ENCODE measurements around the gene RBM47.

DNA sequence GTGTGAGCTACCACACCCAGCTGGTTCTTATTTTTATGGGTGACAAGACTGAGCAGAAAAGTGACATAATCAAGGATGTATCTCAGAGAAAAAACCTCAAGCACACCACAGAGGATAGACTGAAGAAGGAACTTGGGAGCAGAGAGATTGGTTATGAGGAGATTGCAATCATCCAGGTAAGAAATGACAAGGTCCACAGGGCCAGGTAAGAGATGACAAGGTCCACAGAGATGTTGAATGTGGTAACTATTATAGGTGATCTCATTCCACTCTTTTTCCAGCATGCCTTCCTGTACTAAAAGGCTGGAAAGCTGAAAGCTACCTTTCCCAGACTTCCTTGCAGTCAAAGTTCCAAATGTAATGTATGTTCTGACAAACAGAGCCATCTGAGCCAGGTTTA is 15.9 kb upstream of the RBM47 start:
- TF ChIP-seq, protein P1, sequence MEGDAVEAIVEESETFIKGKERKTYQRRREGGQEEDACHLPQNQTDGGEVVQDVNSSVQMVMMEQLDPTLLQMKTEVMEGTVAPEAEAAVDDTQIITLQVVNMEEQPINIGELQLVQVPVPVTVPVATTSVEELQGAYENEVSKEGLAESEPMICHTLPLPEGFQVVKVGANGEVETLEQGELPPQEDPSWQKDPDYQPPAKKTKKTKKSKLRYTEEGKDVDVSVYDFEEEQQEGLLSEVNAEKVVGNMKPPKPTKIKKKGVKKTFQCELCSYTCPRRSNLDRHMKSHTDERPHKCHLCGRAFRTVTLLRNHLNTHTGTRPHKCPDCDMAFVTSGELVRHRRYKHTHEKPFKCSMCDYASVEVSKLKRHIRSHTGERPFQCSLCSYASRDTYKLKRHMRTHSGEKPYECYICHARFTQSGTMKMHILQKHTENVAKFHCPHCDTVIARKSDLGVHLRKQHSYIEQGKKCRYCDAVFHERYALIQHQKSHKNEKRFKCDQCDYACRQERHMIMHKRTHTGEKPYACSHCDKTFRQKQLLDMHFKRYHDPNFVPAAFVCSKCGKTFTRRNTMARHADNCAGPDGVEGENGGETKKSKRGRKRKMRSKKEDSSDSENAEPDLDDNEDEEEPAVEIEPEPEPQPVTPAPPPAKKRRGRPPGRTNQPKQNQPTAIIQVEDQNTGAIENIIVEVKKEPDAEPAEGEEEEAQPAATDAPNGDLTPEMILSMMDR (IDR thresholded peaks at IDR 0.05), result no peak
- TF ChIP-seq POLR2A (IDR thresholded peaks at IDR 0.05), result no peak

All from thyroid gland (tissue), 4 donors.